Loucy (cell line): Measurements from ENCODE around the gene CTIF.

Experiments used
- H2AFZ ChIP-seq: fragments of 200-600 bp; sonication (generic); 2 replicates; pipeline ENCODE4 v1.6.0; 2016; ENCODE audit warnings: antibody characterized with exemption, mild to moderate bottlenecking, low read length, moderate library complexity
- H3F3A ChIP-seq: fragments of 200-600 bp; 2 replicates; pipeline ENCODE4 v1.6.0; 2016; ENCODE audit warnings: antibody characterized with exemption, low read depth, mild to moderate bottlenecking
- H3K27me3 ChIP-seq: fragments of 200-600 bp; sonication (generic); 2 replicates; pipeline ENCODE4 v1.6.1; 2014; ENCODE audit warnings: low read length, mild to moderate bottlenecking; ENCODE audit not compliant: insufficient read depth, poor library complexity, severe bottlenecking
- H3K36me3 ChIP-seq: fragments of 200-600 bp; sonication (generic); 2 replicates; pipeline ENCODE4 v1.6.1; 2016; ENCODE audit warnings: low read length; ENCODE audit not compliant: insufficient read depth
- H3K4me1 ChIP-seq: fragments of 200-600 bp; sonication (generic); 2 replicates; pipeline ENCODE4 v1.5.1; 2014; ENCODE audit warnings: low read length, mild to moderate bottlenecking; ENCODE audit not compliant: insufficient read depth, poor library complexity, severe bottlenecking
- H3K4me2 ChIP-seq: fragments of 200-600 bp; sonication (generic); 2 replicates; pipeline ENCODE4 v1.6.0; 2014; ENCODE audit warnings: antibody characterized with exemption, low read length, low read depth, mild to moderate bottlenecking; ENCODE audit not compliant: poor library complexity, severe bottlenecking
- H3K4me3 ChIP-seq: fragments of 200-600 bp; sonication (generic); 2 replicates; pipeline ENCODE4 v1.5.1; 2014; ENCODE audit warnings: low read length, mild to moderate bottlenecking, mixed read lengths; ENCODE audit not compliant: poor library complexity, severe bottlenecking
- H3K79me2 ChIP-seq: fragments of 200-600 bp; sonication (generic); 2 replicates; pipeline ENCODE4 v1.6.1; 2014; ENCODE audit warnings: low read length; ENCODE audit not compliant: insufficient read depth
- H3K9ac ChIP-seq: fragments of 200-600 bp; sonication (generic); 2 replicates; pipeline ENCODE4 v1.6.0; 2014; ENCODE audit warnings: mild to moderate bottlenecking, low read depth, low read length, moderate library complexity; ENCODE audit not compliant: poor library complexity, severe bottlenecking
- H3K9me2 ChIP-seq: fragments of 200-600 bp; sonication (generic); replicated peaks from 2 replicates; pipeline ENCODE4 v1.6.1; 2016; ENCODE audit warnings: low read depth, low read length, mixed read lengths
- H3K9me3 ChIP-seq: fragments of 200-600 bp; sonication (generic); 2 replicates; pipeline ENCODE4 v1.6.1; 2014; ENCODE audit warnings: mild to moderate bottlenecking, antibody characterized with exemption, low read length, low read depth; ENCODE audit not compliant: insufficient read depth
- H4K20me1 ChIP-seq: fragments of 200-600 bp; sonication (generic); 2 replicates; pipeline ENCODE4 v1.6.0; 2014; ENCODE audit warnings: antibody characterized with exemption, low read length, mild to moderate bottlenecking; ENCODE audit not compliant: insufficient read depth, poor library complexity, severe bottlenecking
- CTCF ChIP-seq: fragments of 200-600 bp; sonication (generic); conservative IDR thresholded peaks from 2 replicates; pipeline ENCODE4 v1.5.1; 2014; ENCODE audit warnings: mild to moderate bottlenecking, antibody characterized with exemption, low read length
- EZH2phosphoT487 ChIP-seq: fragments of 200-600 bp; IDR thresholded peaks from 2 replicates; pipeline ENCODE4 v1.6.1; 2018; ENCODE audit warnings: antibody characterized with exemption, mild to moderate bottlenecking, moderate library complexity, borderline replicate concordance

Gene CTIF

GRCh38 chr18:48791636-48792105 lies 252.8 kb downstream of the CTIF start:
- Histone ChIP-seq H3K4me3 (no peak overlapping the region), H3K4me2 (no peak overlapping the region), H4K20me1 (no peaks in the 10 kb centered on the region), H3K9me2 (no peaks in the 10 kb centered on the region), H3K27me3 (no peaks in the 10 kb centered on the region), H3K9me3 (no peaks in the 10 kb centered on the region), H3K79me2 (no peaks in the 10 kb centered on the region), H3K9ac (no peak overlapping the region), H2AFZ (no peak overlapping the region), H3K4me1 (no peaks in the 10 kb centered on the region), H3F3A (no peaks in the 10 kb centered on the region), H3K36me3 (peaks cover 9% of the 10 kb centered on the region; the same call in 1 of the 2 replicates)
- TF ChIP-seq EZH2phosphoT487 = no peak
- no peak for TF ChIP-seq CTCF

- no peaks in the 10 kb centered on the region for H3K4me1 ChIP-seq
- H3K36me3 ChIP-seq = peaks cover 9% of the 10 kb centered on the region; the same call in 1 of the 2 replicates
- H2AFZ ChIP-seq = no peak overlapping the region
- H3K9ac ChIP-seq = no peak overlapping the region
- H3K27me3 ChIP-seq = no peaks in the 10 kb centered on the region
- no peak overlapping the region for H3K4me3 ChIP-seq
- no peaks in the 10 kb centered on the region for H4K20me1 ChIP-seq
- no peaks in the 10 kb centered on the region for H3K9me3 ChIP-seq
- H3K4me2 ChIP-seq = no peak overlapping the region
- no peaks in the 10 kb centered on the region for H3K79me2 ChIP-seq
- H3F3A ChIP-seq = no peaks in the 10 kb centered on the region
- H3K9me2 ChIP-seq = no peaks in the 10 kb centered on the region
- TF ChIP-seq EZH2phosphoT487 (no peak), CTCF (no peak)
Measured at GRCh38 chr18:48792141-48792540, 253.3 kb downstream of the CTIF start.

- H2AFZ ChIP-seq = no peak overlapping the region
- H3K4me2 ChIP-seq = no peak overlapping the region
- H3K36me3 ChIP-seq = peaks cover 9% of the 10 kb centered on the region; the same call in 1 of the 2 replicates
- no peaks in the 10 kb centered on the region for H3K79me2 ChIP-seq
- TF ChIP-seq CTCF = no peak
- TF ChIP-seq EZH2phosphoT487 = no peak
- H3K27me3 ChIP-seq = no peaks in the 10 kb centered on the region
- H3K9me2 ChIP-seq = no peaks in the 10 kb centered on the region
- no peaks in the 10 kb centered on the region for H3K9me3 ChIP-seq
- H3K4me3 ChIP-seq = no peak overlapping the region
- peaks cover 6% of the 10 kb centered on the region for H3K4me1 ChIP-seq
- no peaks in the 10 kb centered on the region for H4K20me1 ChIP-seq
- H3F3A ChIP-seq = no peaks in the 10 kb centered on the region
- H3K9ac ChIP-seq = no peak overlapping the region
Measured at GRCh38 chr18:48792611-48793380, 254.0 kb downstream of the CTIF start.
